ENCODE measurements around the gene SREK1.

- TF ChIP-seq, protein P1, sequence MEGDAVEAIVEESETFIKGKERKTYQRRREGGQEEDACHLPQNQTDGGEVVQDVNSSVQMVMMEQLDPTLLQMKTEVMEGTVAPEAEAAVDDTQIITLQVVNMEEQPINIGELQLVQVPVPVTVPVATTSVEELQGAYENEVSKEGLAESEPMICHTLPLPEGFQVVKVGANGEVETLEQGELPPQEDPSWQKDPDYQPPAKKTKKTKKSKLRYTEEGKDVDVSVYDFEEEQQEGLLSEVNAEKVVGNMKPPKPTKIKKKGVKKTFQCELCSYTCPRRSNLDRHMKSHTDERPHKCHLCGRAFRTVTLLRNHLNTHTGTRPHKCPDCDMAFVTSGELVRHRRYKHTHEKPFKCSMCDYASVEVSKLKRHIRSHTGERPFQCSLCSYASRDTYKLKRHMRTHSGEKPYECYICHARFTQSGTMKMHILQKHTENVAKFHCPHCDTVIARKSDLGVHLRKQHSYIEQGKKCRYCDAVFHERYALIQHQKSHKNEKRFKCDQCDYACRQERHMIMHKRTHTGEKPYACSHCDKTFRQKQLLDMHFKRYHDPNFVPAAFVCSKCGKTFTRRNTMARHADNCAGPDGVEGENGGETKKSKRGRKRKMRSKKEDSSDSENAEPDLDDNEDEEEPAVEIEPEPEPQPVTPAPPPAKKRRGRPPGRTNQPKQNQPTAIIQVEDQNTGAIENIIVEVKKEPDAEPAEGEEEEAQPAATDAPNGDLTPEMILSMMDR (IDR thresholded peaks at IDR 0.05) = no peak
- TF ChIP-seq POLR2A (IDR thresholded peaks at IDR 0.05) = no peak
Measured at GRCh38 chr5:66142417-66142816, 1.7 kb upstream of the SREK1 start.

Measured in testis (tissue), 2 donors.